Activated CD4-positive, alpha-beta T cell treated with anti-CD3 and anti-CD28 coated beads, Interleukin-2, amount 10 ng/mL, durations not matched to agents 24 days and 14 days (primary cell): ENCODE data around the gene DGKZ. TPM values are rescaled to one million over a fixed set of nuclear protein-coding genes. Genes with fewer than 3 reads are reported as not detected.
A peak's percentile ranks its signal among the peaks of the same experiment; 100 is the strongest.
"Not testable (repeated sequence)": the region's sequence is repeated elsewhere in the genome, so short reads cannot be mapped to it uniquely, and the experiment has no call there.

ENCODE experiments used
- DNase-seq: peaks from one replicate; pipeline ENCODE4 v3.0.0; 2022
- H3K27ac Mint-ChIP-seq: one replicate; pipeline ENCODE4 v1.8.0; 2022; ENCODE audit warnings: mild to moderate bottlenecking, mixed read lengths
- H3K27me3 Mint-ChIP-seq: one replicate; pipeline ENCODE4 v1.8.0; 2022; ENCODE audit warnings: mixed read lengths
- H3K36me3 Mint-ChIP-seq: one replicate; pipeline ENCODE4 v1.8.0; 2022; ENCODE audit warnings: low read depth, mild to moderate bottlenecking, mixed read lengths
- H3K4me1 Mint-ChIP-seq: one replicate; pipeline ENCODE4 v1.8.0; 2021; ENCODE audit warnings: mixed read lengths
- H3K4me3 Mint-ChIP-seq: one replicate; pipeline ENCODE4 v1.8.0; 2022; ENCODE audit warnings: mild to moderate bottlenecking, moderate library complexity, mixed read lengths
- H3K9me3 Mint-ChIP-seq: one replicate; pipeline ENCODE4 v1.8.0; 2021; ENCODE audit warnings: mixed read lengths
- intact Hi-C: fragments of 100-400 bp; cut with micrococcal nuclease; formaldehyde crosslinking; loops from one replicate; pipeline ENCODE4 v1.15.1; 2023
- total RNA-seq: library from RNA; stranded (reverse); gene quantifications from 2 replicates; pipeline ENCODE4 v1.2.3, GENCODE V29; 2022

Gene DGKZ
- total RNA-seq, 1 donor from 2014 or later, result 87.4 TPM

DNA sequence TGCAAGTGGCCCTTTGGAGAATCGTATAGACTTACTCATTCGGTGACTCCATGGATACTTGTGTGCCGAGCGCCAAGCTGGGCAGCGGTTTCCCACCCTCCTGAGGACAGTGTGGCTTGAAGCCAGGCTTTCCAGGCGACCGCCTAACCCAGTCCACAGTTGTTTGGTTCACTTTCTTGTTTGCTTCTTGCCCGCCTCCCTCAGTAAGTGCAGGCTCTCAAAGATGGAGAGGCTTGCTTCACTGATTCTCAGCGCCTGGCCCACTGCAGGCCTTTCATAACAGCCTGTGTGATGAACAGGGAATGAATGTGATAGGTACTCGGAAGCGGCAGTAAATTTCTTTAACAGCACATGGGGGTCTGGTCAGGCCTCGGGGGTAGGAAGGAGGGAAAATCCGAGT is 23.0 kb downstream of the DGKZ start:
- Mint-ChIP-seq H3K9me3 (no peaks in the 10 kb centered on the region), H3K36me3 (peaks cover 36% of the 10 kb centered on the region), H3K27me3 (no peaks in the 10 kb centered on the region), H3K4me1 (peaks cover 7% of the 10 kb centered on the region), H3K27ac (no peak overlapping the region), H3K4me3 (no peak overlapping the region)
- intact Hi-C loops, result no loop called here
- DNase-seq, result no peak

DNA sequence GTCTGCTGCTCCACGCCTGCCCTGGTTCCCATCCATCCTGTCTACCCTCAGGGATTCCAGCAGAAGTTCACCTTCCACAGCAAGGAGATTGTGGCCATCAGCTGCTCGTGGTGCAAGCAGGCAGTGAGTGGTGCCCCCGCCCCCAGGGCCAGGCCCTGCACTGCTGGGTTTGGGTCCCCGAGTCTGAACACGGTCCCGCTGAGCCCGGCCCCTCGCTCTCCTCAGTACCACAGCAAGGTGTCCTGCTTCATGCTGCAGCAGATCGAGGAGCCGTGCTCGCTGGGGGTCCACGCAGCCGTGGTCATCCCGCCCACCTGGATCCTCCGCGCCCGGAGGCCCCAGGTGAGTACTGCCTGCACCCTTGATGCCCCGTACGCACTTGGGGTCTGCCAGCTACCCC is 24.0 kb downstream of the DGKZ start:
- not testable (repeated sequence) for H3K9me3 Mint-ChIP-seq, H3K4me1 Mint-ChIP-seq
- peaks cover 40% of the 10 kb centered on the region for H3K36me3 Mint-ChIP-seq

DNA sequence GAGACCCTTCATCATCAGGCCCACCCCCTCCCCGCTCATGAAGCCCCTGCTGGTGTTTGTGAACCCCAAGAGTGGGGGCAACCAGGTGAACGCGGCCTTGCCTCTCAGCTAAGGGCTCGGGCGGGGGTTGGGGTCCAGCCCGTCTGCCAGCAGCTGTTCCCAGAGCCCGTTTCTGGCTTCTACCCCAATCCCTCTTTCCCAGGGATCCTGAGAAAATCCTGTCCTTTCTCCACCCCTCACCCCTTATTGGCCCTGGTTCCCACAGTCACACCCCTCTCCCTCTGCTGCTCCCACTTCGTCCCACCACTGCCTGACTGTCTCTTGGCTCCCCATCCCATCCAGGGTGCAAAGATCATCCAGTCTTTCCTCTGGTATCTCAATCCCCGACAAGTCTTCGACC is 24.8 kb downstream of the DGKZ start:
- Mint-ChIP-seq H3K27me3 (no peaks in the 10 kb centered on the region), H3K9me3 (no peaks in the 10 kb centered on the region), H3K4me1 (peaks cover 6% of the 10 kb centered on the region), H3K4me3 (no peak overlapping the region), H3K36me3 (peaks cover 49% of the 10 kb centered on the region), H3K27ac (no peak overlapping the region)
- no peak for DNase-seq
- intact Hi-C loops, result no loop called here

More for the DNA sequence above, 24.0 kb downstream of the DGKZ start:
- H3K27me3 Mint-ChIP-seq, H3K27ac Mint-ChIP-seq, DNase-seq, H3K4me3 Mint-ChIP-seq, intact Hi-C loops: not testable (repeated sequence)

DNA sequence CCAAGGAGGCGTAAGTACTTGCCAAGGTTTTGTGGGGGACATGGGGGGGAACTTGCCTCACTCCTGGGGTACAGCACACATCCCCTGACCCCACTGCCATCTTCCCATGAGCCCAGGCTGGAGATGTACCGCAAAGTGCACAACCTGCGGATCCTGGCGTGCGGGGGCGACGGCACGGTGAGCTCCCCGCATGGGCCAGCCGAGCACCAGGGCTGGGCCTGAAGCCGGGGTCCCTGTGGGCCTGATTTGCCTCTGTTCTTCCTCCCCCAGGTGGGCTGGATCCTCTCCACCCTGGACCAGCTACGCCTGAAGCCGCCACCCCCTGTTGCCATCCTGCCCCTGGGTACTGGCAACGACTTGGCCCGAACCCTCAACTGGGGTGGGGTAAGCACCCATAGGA is 25.2 kb downstream of the DGKZ start:
- H3K36me3 Mint-ChIP-seq, result peaks cover 51% of the 10 kb centered on the region
- H3K4me3 Mint-ChIP-seq, H3K27me3 Mint-ChIP-seq, H3K27ac Mint-ChIP-seq, DNase-seq, H3K4me1 Mint-ChIP-seq, intact Hi-C loops, H3K9me3 Mint-ChIP-seq: not testable (repeated sequence)

DNA sequence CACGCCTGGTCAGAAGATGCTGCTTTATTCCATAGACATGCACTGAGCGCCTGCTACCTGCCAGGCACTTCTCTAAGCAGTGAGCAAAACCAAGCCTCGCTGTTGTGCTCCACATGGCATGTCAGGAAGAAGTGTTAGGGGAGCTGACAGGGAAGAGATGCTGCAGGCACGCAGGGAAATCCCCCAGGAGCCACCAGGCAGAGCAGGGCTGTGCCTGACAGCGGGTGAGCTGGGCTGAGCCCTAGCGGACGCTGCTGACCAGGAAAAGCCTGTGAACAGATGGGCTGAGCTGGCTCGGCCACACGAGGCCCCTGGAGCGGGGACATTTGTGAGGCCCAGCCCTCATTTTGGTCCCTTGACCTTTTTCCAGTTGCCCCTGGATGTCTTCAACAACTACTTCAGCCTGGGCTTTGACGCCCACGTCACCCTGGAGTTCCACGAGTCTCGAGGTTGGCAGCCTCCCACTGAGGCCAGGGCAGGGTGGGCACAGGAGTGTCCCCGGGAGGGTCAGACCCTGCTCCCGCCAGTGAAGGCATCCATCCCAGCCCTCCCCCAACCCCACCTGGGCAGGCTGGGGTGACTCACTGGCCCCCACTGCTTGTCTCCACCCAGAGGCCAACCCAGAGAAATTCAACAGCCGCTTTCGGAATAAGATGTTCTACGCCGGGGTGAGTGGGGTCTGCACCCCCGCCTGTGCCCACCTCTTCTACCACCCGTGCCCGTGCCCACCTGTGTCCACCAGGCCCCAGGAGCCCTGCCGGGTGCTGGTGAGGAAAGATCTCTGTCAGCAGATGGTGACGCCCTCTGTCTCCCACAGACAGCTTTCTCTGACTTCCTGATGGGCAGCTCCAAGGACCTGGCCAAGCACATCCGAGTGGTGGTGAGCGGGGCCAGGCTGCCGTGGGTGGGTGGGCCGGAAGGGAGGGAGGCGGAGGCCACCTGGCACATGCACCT is 26.8 kb downstream of the DGKZ start:
- Mint-ChIP-seq H3K27me3 (no peaks in the 10 kb centered on the region), H3K4me3 (no peak overlapping the region), H3K9me3 (no peaks in the 10 kb centered on the region), H3K27ac (no peak overlapping the region), H3K4me1 (peaks cover 2% of the 10 kb centered on the region), H3K36me3 (peaks cover 53% of the 10 kb centered on the region)
- intact Hi-C loops, result no loop called here
- DNase-seq, result no peak

DNA sequence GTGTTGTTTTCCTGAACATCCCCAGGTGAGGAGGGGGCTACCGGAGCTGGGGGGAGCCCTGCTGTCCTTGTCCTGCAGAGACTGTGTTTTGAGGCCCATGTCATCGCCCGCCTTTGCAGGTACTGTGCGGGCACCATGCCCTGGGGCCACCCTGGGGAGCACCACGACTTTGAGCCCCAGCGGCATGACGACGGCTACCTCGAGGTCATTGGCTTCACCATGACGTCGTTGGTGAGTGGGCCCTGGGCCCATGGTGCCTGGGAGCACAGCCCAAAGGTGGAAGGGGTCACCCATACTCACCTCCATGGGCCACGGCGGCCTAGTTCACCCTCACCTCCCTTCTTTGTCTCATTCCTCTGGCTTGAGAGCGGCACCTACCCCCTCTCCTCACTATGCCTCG is 27.6 kb downstream of the DGKZ start:
- no peak overlapping the region for H3K4me3 Mint-ChIP-seq
- peaks cover 3% of the 10 kb centered on the region for H3K4me1 Mint-ChIP-seq
- H3K36me3 Mint-ChIP-seq, result peaks cover 49% of the 10 kb centered on the region
- no peak for DNase-seq
- H3K27me3 Mint-ChIP-seq, result no peaks in the 10 kb centered on the region
- no peak overlapping the region for H3K27ac Mint-ChIP-seq
- no peaks in the 10 kb centered on the region for H3K9me3 Mint-ChIP-seq
- intact Hi-C loops, result no loop called here

DNA sequence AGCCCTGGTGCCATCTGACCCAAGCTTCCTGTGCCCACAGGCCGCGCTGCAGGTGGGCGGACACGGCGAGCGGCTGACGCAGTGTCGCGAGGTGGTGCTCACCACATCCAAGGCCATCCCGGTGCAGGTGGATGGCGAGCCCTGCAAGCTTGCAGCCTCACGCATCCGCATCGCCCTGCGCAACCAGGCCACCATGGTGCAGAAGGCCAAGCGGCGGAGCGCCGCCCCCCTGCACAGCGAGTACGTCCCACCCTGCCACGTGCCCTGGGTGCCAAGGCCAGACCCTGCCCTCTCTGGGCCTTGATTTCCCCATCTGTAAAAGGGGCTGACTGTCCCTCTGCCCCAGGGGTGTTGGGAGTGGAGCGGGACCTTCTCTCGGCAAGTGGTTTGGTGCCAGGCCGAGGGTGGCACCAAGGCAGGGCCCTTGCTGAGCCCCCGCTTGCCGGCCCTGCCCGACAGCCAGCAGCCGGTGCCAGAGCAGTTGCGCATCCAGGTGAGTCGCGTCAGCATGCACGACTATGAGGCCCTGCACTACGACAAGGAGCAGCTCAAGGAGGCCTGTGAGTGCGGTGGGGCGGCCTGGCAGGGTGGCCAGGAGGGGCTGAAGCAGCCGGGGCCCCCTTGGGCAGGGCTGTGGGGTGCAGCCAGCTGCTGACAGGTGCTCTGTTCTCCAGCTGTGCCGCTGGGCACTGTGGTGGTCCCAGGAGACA is 28.3 kb downstream of the DGKZ start:
- Mint-ChIP-seq H3K27ac (no peak overlapping the region), H3K9me3 (no peaks in the 10 kb centered on the region), H3K36me3 (peaks cover 44% of the 10 kb centered on the region)

DNA sequence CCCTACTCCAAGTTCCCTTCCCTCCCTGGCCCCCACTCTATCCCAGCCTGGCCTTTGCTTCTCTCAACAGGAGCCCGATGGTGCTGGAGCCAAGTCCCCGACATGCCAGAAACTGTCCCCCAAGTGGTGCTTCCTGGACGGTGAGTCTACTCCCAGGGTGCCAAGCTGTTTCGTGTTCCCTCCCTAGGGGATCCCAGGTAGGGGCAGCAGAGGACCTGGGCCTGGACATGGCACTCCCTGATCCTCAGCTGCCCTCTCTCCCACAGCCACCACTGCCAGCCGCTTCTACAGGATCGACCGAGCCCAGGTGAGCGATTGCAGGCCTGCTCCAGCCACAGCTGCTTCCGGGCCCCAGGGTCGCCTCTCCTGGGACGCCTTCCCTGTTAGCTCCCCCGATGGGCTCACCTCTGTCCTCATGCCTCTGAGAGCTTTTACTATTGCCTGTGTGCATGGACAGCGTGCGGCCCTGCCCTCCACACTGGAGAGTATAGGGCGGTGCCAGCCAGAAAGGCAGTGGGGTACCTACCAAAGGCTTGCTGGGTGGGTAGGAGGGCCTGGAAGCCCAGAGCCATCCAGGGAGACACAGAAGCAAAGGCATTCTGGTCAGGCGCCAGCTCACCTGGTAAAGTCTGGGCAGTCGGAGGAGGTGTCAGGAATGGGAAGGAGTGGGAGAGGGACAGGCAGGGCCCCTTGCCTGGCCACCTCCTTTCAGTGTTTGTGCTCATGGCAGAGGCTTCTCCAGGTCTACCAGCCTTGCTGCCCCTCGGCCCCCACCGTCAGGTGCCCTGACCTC is 29.2 kb downstream of the DGKZ start:
- H3K4me1 Mint-ChIP-seq, result peaks cover 6% of the 10 kb centered on the region
- H3K36me3 Mint-ChIP-seq, result peaks cover 44% of the 10 kb centered on the region
- no peaks in the 10 kb centered on the region for H3K9me3 Mint-ChIP-seq
- H3K27me3 Mint-ChIP-seq, result no peaks in the 10 kb centered on the region
- intact Hi-C loops, result no loop called here
- no peak overlapping the region for H3K27ac Mint-ChIP-seq
- no peak overlapping the region for H3K4me3 Mint-ChIP-seq
- DNase-seq, result no peak

More for the DNA sequence above, 28.3 kb downstream of the DGKZ start:
- DNase-seq, result no peak
- peaks cover 6% of the 10 kb centered on the region for H3K4me1 Mint-ChIP-seq
- intact Hi-C loops, result no loop called here
- H3K4me3 Mint-ChIP-seq, result no peak overlapping the region
- no peaks in the 10 kb centered on the region for H3K27me3 Mint-ChIP-seq

DNA sequence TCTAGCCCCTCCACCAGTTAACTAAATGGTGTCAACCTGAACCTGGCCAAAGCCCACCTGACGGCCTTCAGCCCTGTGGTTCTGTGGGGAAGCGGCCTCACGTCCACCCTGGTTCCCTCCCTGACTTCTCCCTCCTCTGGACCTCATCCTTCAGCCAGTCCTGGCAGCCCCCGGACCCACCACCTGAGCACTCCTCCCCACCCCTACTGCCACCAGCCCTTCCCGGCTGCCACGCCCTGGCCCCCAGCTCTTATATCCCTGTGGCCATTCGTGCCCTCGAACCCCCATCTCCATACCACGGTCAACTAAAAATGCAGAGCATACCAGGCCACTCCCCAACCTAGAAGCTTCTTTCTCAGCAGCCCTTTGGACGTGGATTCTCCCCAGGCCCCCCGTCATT is 30.0 kb downstream of the DGKZ start:
- peaks cover 5% of the 10 kb centered on the region for H3K27me3 Mint-ChIP-seq
- H3K36me3 Mint-ChIP-seq, result peaks cover 43% of the 10 kb centered on the region
- no peak overlapping the region for H3K4me3 Mint-ChIP-seq
- intact Hi-C loops, result no loop called here
- no peaks in the 10 kb centered on the region for H3K9me3 Mint-ChIP-seq
- H3K4me1 Mint-ChIP-seq, result peaks cover 9% of the 10 kb centered on the region
- no peak overlapping the region for H3K27ac Mint-ChIP-seq
- DNase-seq, result no peak

DNA sequence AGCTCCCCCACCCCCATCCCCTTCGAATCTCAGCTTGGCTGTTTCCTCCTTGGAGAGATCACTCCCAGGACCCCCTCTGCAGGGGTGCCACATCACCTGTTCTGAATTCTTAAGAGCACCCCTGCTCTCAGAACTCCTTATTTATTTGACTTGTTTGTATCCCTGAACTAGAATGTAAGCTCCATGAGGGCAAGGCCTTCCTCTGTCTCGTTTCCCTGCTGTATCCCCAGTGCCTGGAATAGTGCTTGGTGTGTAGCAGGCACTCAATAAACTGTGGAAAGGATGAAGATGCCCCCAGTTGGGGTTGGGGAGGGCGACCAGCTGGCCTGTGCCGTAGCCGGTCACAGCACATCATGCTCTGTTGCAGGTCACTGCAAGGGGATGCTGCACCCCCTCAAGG is 30.6 kb downstream of the DGKZ start:
- Mint-ChIP-seq H3K9me3 (no peaks in the 10 kb centered on the region), H3K4me3 (no peak overlapping the region), H3K27ac (no peak overlapping the region), H3K4me1 (peaks cover 9% of the 10 kb centered on the region), H3K27me3 (peaks cover 5% of the 10 kb centered on the region), H3K36me3 (peaks cover 39% of the 10 kb centered on the region)
- no peak for DNase-seq
- intact Hi-C loops, result no loop called here

DNA sequence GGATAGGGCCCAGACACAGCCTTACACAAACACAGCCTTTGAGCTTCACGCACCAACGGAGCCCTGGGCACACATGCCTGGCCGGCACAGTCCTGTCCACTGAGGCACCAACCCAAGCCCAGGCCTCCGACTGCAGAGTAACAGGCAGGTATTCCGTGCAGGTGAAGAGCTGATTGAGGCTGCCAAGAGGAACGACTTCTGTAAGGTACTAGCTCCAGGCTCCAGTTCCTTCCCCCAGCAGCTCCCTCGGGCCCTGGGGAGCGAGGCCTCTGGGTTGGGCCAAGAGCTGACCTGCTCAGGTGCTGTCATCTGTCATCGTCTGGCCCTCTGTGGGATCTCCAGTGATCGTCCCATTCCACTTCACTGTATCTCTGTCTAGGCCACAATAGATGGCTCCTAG is 31.0 kb downstream of the DGKZ start:
- DNase-seq, result no peak
- H3K27ac Mint-ChIP-seq, result no peak overlapping the region

DNA sequence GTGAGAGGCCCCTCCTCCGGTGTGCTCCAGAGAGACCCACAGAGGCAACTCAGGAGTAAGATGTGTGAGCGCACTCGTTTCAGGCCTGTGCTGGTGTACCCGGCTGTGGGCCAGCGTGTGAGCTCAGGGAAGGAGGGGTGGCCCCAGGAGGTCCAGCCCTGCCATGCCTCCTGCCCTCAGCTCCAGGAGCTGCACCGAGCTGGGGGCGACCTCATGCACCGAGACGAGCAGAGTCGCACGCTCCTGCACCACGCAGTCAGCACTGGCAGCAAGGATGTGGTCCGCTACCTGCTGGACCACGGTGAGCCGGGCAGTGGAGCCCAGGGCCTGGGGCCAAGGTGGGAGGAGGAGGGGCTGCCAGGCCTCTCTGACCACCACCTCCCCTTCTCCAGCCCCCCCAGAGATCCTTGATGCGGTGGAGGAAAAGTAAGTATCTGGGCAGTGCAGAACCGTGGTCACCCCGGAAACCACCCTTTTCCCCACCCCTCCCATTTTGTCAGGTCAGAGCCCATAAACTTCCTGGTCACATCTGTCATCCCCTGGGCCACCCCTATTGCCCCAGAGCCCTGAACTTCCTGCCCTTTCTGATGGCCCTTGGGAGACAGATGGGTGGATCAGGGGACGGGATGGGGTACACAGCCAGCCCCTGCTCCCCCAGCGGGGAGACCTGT is 31.7 kb downstream of the DGKZ start:
- H3K4me1 Mint-ChIP-seq, result peaks cover 9% of the 10 kb centered on the region

More for the DNA sequence above, 31.0 kb downstream of the DGKZ start:
- Mint-ChIP-seq H3K9me3 (no peaks in the 10 kb centered on the region), H3K27me3 (peaks cover 5% of the 10 kb centered on the region), H3K4me1 (peaks cover 9% of the 10 kb centered on the region), H3K36me3 (peaks cover 39% of the 10 kb centered on the region), H3K4me3 (no peak overlapping the region)
- intact Hi-C loops, result no loop called here

More for the DNA sequence above, 31.7 kb downstream of the DGKZ start:
- intact Hi-C loops, result no loop called here
- no peak for DNase-seq
- H3K4me3 Mint-ChIP-seq, result no peak overlapping the region
- peaks cover 37% of the 10 kb centered on the region for H3K36me3 Mint-ChIP-seq
- H3K9me3 Mint-ChIP-seq, result no peaks in the 10 kb centered on the region
- peak overlapping the region; percentile 75 for H3K27ac Mint-ChIP-seq
- H3K27me3 Mint-ChIP-seq, result peaks cover 8% of the 10 kb centered on the region
